ENCODE measurements around the gene LRRC1.

LRRC1 gene

GRCh38 chr6:53758496-53758895, 36.3 kb upstream of the LRRC1 start:
- H2BK120ac ChIP-seq (ENCODE audit: low read depth, low read length) = no peak overlapping the region
- H3K27ac ChIP-seq (ENCODE audit: low read length, poor library complexity, severe bottlenecking) = no peak overlapping the region
- 75% methylated on average over 1 of the region's 1 CpG for WGBS
- no peak overlapping the region for H3K18ac ChIP-seq (ENCODE audit: low read depth in 1 of 2, low read length in 2 of 2)
- H2AK5ac ChIP-seq (ENCODE audit: low read length, severe bottlenecking) = no peak overlapping the region
- no peaks in the 10 kb centered on the region for H3K79me1 ChIP-seq (replicated peaks; ENCODE audit: low read length, poor library complexity, severe bottlenecking)
- H3K4me3 ChIP-seq (ENCODE audit: insufficient read depth in 1 of 2, low read depth in 1 of 2, low read length in 2 of 2) = no peak overlapping the region
- H3K36me3 ChIP-seq (ENCODE audit: control insufficient read depth in 1 of 2, insufficient read depth in 2 of 2, low read depth in 1 of 2, low read length in 2 of 2) = no peaks in the 10 kb centered on the region
- H3K9me3 ChIP-seq (ENCODE audit: control insufficient read depth, low read length) = no peaks in the 10 kb centered on the region
- H2BK5ac ChIP-seq (ENCODE audit: low read depth, low read length, poor library complexity, severe bottlenecking) = no peak overlapping the region
- no peak overlapping the region for H3K4ac ChIP-seq (ENCODE audit: low read depth in 1 of 2, low read length in 2 of 2)
- H2AFZ ChIP-seq (ENCODE audit: low read depth, low read length) = no peak overlapping the region
- no peak overlapping the region for H4K8ac ChIP-seq (ENCODE audit: low read length)
- no peak overlapping the region for H2BK15ac ChIP-seq (ENCODE audit: low read depth, poor library complexity, severe bottlenecking)
- no peak for DNase-seq
- no peaks in the 10 kb centered on the region for H3K4me1 ChIP-seq (ENCODE audit: control insufficient read depth, insufficient read depth, low read depth, low read length)
- H3K27me3 ChIP-seq (ENCODE audit: control insufficient read depth in 1 of 2, insufficient read depth in 1 of 2, low read length in 2 of 2) = no peaks in the 10 kb centered on the region
- no peak overlapping the region for H3K9ac ChIP-seq (ENCODE audit: low read length)
- no peak overlapping the region for H3K4me2 ChIP-seq (ENCODE audit: low read length, poor library complexity, severe bottlenecking)
- H2BK12ac ChIP-seq (ENCODE audit: low read length in 2 of 2) = no peak overlapping the region
- no peak overlapping the region for H3K14ac ChIP-seq (ENCODE audit: low read length in 2 of 2)
- H3K23ac ChIP-seq (ENCODE audit: low read length in 2 of 2) = no peak overlapping the region
- H4K91ac ChIP-seq (ENCODE audit: low read length) = no peak overlapping the region

- no peak overlapping the region for H2AFZ ChIP-seq (ENCODE audit: low read depth, low read length)
- H3K4me1 ChIP-seq (ENCODE audit: control insufficient read depth, insufficient read depth, low read depth, low read length) = peaks cover 1% of the 10 kb centered on the region
- H4K91ac ChIP-seq (ENCODE audit: low read length) = no peak overlapping the region
- WGBS = 73% methylated on average over 1 of the region's 1 CpG
- no peak overlapping the region for H3K14ac ChIP-seq (ENCODE audit: low read length in 2 of 2)
- no peaks in the 10 kb centered on the region for H3K27me3 ChIP-seq (ENCODE audit: control insufficient read depth in 1 of 2, insufficient read depth in 1 of 2, low read length in 2 of 2)
- no peak overlapping the region for H3K27ac ChIP-seq (ENCODE audit: low read length, poor library complexity, severe bottlenecking)
- DNase-seq = no peak
- no peak overlapping the region for H3K4me3 ChIP-seq (ENCODE audit: insufficient read depth in 1 of 2, low read depth in 1 of 2, low read length in 2 of 2)
- H3K4ac ChIP-seq (ENCODE audit: low read depth in 1 of 2, low read length in 2 of 2) = no peak overlapping the region
- no peak overlapping the region for H3K23ac ChIP-seq (ENCODE audit: low read length in 2 of 2)
- no peaks in the 10 kb centered on the region for H3K36me3 ChIP-seq (ENCODE audit: control insufficient read depth in 1 of 2, insufficient read depth in 2 of 2, low read depth in 1 of 2, low read length in 2 of 2)
- H2BK12ac ChIP-seq (ENCODE audit: low read length in 2 of 2) = no peak overlapping the region
- no peak overlapping the region for H2BK120ac ChIP-seq (ENCODE audit: low read depth, low read length)
- H3K9me3 ChIP-seq (ENCODE audit: control insufficient read depth, low read length) = no peaks in the 10 kb centered on the region
- no peak overlapping the region for H2BK5ac ChIP-seq (ENCODE audit: low read depth, low read length, poor library complexity, severe bottlenecking)
- H3K18ac ChIP-seq (ENCODE audit: low read depth in 1 of 2, low read length in 2 of 2) = no peak overlapping the region
- no peak overlapping the region for H2AK5ac ChIP-seq (ENCODE audit: low read length, severe bottlenecking)
- no peak overlapping the region for H2BK15ac ChIP-seq (ENCODE audit: low read depth, poor library complexity, severe bottlenecking)
- H4K8ac ChIP-seq (ENCODE audit: low read length) = no peak overlapping the region
- no peak overlapping the region for H3K4me2 ChIP-seq (ENCODE audit: low read length, poor library complexity, severe bottlenecking)
- H3K9ac ChIP-seq (ENCODE audit: low read length) = no peak overlapping the region
- H3K79me1 ChIP-seq (replicated peaks; ENCODE audit: low read length, poor library complexity, severe bottlenecking) = no peaks in the 10 kb centered on the region
These were observed 33.8 kb upstream of the LRRC1 start for GRCh38 chr6:53761036-53761435.

- WGBS = 94% methylated on average over 3 of the region's 3 CpGs
These were observed 29.5 kb upstream of the LRRC1 start for GRCh38 chr6:53765270-53765669.

GRCh38 chr6:53766930-53767329, 27.9 kb upstream of the LRRC1 start:
- Histone ChIP-seq H2AFZ (ENCODE audit: low read depth, low read length) (no peak overlapping the region), H2BK120ac (ENCODE audit: low read depth, low read length) (no peak overlapping the region), H4K91ac (ENCODE audit: low read length) (no peak overlapping the region), H3K9ac (ENCODE audit: low read length) (no peak overlapping the region), H2BK15ac (ENCODE audit: low read depth, poor library complexity, severe bottlenecking) (no peak overlapping the region), H3K4me3 (ENCODE audit: insufficient read depth in 1 of 2, low read depth in 1 of 2, low read length in 2 of 2) (no peak overlapping the region), H3K23ac (ENCODE audit: low read length in 2 of 2) (no peak overlapping the region), H3K27me3 (ENCODE audit: control insufficient read depth in 1 of 2, insufficient read depth in 1 of 2, low read length in 2 of 2) (no peaks in the 10 kb centered on the region), H2BK5ac (ENCODE audit: low read depth, low read length, poor library complexity, severe bottlenecking) (no peak overlapping the region), H3K4me1 (ENCODE audit: control insufficient read depth, insufficient read depth, low read depth, low read length) (peaks cover 1% of the 10 kb centered on the region), H3K18ac (ENCODE audit: low read depth in 1 of 2, low read length in 2 of 2) (no peak overlapping the region), H3K9me3 (ENCODE audit: control insufficient read depth, low read length) (no peaks in the 10 kb centered on the region), H4K8ac (ENCODE audit: low read length) (no peak overlapping the region), H3K4me2 (ENCODE audit: low read length, poor library complexity, severe bottlenecking) (no peak overlapping the region), H3K14ac (ENCODE audit: low read length in 2 of 2) (no peak overlapping the region), H3K79me1 (replicated peaks; ENCODE audit: low read length, poor library complexity, severe bottlenecking) (no peaks in the 10 kb centered on the region), H2BK12ac (ENCODE audit: low read length in 2 of 2) (no peak overlapping the region), H3K27ac (ENCODE audit: low read length, poor library complexity, severe bottlenecking) (no peak overlapping the region), H3K4ac (ENCODE audit: low read depth in 1 of 2, low read length in 2 of 2) (no peak overlapping the region), H3K36me3 (ENCODE audit: control insufficient read depth in 1 of 2, insufficient read depth in 2 of 2, low read depth in 1 of 2, low read length in 2 of 2) (no peaks in the 10 kb centered on the region), H2AK5ac (ENCODE audit: low read length, severe bottlenecking) (no peak overlapping the region)
- no peak for DNase-seq

More at GRCh38 chr6:53765270-53765669, 29.5 kb upstream of the LRRC1 start:
- Histone ChIP-seq H3K4ac (ENCODE audit: low read depth in 1 of 2, low read length in 2 of 2) (no peak overlapping the region), H3K18ac (ENCODE audit: low read depth in 1 of 2, low read length in 2 of 2) (no peak overlapping the region), H2AFZ (ENCODE audit: low read depth, low read length) (no peak overlapping the region), H2BK5ac (ENCODE audit: low read depth, low read length, poor library complexity, severe bottlenecking) (no peak overlapping the region), H3K4me3 (ENCODE audit: insufficient read depth in 1 of 2, low read depth in 1 of 2, low read length in 2 of 2) (no peak overlapping the region), H3K4me2 (ENCODE audit: low read length, poor library complexity, severe bottlenecking) (no peak overlapping the region), H3K4me1 (ENCODE audit: control insufficient read depth, insufficient read depth, low read depth, low read length) (peaks cover 1% of the 10 kb centered on the region), H3K27ac (ENCODE audit: low read length, poor library complexity, severe bottlenecking) (peak overlapping the region; percentile 19), H2BK15ac (ENCODE audit: low read depth, poor library complexity, severe bottlenecking) (no peak overlapping the region), H2BK12ac (ENCODE audit: low read length in 2 of 2) (no peak overlapping the region), H2AK5ac (ENCODE audit: low read length, severe bottlenecking) (no peak overlapping the region), H3K9ac (ENCODE audit: low read length) (no peak overlapping the region), H4K8ac (ENCODE audit: low read length) (no peak overlapping the region), H3K23ac (ENCODE audit: low read length in 2 of 2) (no peak overlapping the region), H3K36me3 (ENCODE audit: control insufficient read depth in 1 of 2, insufficient read depth in 2 of 2, low read depth in 1 of 2, low read length in 2 of 2) (no peaks in the 10 kb centered on the region), H4K91ac (ENCODE audit: low read length) (no peak overlapping the region), H3K79me1 (replicated peaks; ENCODE audit: low read length, poor library complexity, severe bottlenecking) (no peaks in the 10 kb centered on the region), H3K9me3 (ENCODE audit: control insufficient read depth, low read length) (no peaks in the 10 kb centered on the region), H2BK120ac (ENCODE audit: low read depth, low read length) (no peak overlapping the region), H3K27me3 (ENCODE audit: control insufficient read depth in 1 of 2, insufficient read depth in 1 of 2, low read length in 2 of 2) (no peaks in the 10 kb centered on the region), H3K14ac (ENCODE audit: low read length in 2 of 2) (no peak overlapping the region)
- peak; percentile 8 for DNase-seq
